NCI-H2171 treated with DMSO at 0.1 percent for 48 hours (cell line): ENCODE results near the gene ARSH.
A peak's percentile ranks its signal among the peaks of the same experiment; 100 is the strongest.
"Not testable (repeated sequence)": the region's sequence is repeated elsewhere in the genome, so short reads cannot be mapped to it uniquely, and the experiment has no call there.

Experiments
- DNase-seq: peaks from one replicate; lab custom pipeline; 2025; lab: John Stamatoyannopoulos, UW

ARSH gene, protein sequence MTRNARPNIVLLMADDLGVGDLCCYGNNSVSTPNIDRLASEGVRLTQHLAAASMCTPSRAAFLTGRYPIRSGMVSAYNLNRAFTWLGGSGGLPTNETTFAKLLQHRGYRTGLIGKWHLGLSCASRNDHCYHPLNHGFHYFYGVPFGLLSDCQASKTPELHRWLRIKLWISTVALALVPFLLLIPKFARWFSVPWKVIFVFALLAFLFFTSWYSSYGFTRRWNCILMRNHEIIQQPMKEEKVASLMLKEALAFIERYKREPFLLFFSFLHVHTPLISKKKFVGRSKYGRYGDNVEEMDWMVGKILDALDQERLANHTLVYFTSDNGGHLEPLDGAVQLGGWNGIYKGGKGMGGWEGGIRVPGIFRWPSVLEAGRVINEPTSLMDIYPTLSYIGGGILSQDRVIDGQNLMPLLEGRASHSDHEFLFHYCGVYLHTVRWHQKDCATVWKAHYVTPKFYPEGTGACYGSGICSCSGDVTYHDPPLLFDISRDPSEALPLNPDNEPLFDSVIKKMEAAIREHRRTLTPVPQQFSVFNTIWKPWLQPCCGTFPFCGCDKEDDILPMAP

GRCh38 chrX:3006495-3006894, at the start of gene ARSH:
ARSH (plus strand) TSS chrX:3006546; CDS start chrX:3006613, 67 bp downstream.
- DNase-seq: no peak

DNA sequence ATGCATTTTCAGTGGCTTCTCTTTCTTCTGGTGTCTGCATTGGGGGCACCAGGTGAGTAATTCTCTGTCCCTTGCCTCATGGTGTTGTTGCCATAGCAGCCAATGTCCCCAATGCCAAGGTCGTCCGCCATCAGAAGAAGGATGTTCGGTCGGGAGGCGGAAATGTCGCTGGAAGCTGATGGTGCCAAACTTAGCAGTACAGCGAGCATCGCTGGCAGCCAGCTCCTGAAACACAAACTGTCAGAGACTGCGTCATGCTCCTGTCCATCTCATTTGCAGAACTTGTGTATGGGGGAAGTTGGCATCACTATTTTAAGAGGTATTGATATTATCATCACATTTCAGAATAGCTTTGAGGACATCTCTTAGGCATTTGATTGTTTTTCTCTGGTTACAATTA, 48.1 kb upstream of the ARSH start:
- DNase-seq: no peak

- DNase-seq: no peak
These were observed 45.4 kb upstream of the ARSH start for GRCh38 chrX:2960861-2961515.

- no peak for DNase-seq
These were observed 44.0 kb upstream of the ARSH start for GRCh38 chrX:2962381-2962780.

DNA sequence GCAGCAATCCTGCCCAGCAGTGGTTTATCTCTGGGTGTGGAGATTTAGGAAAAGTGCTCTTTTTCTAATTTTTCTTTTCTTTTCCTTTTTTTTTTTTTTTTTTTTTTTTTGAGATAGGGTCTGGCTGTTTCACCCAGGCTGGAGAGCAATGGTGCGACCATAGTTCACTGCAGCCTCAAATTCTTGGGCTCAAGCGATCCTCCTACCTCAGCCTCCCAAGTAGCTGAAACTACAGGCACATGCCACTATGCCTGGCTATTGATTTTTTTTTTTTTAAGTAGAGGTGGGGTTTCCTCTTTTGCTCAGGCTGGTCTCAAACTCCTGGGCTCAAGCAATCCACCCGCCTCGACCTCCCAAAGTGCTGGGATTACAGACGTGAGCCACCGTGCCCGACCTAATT, 42.9 kb upstream of the ARSH start:
- DNase-seq: not testable (repeated sequence)

- DNase-seq: not testable (repeated sequence)
These were observed 42.2 kb upstream of the ARSH start for GRCh38 chrX:2963992-2964794.

- no peak for DNase-seq
These were observed 40.4 kb upstream of the ARSH start for GRCh38 chrX:2965965-2966364.

DNA sequence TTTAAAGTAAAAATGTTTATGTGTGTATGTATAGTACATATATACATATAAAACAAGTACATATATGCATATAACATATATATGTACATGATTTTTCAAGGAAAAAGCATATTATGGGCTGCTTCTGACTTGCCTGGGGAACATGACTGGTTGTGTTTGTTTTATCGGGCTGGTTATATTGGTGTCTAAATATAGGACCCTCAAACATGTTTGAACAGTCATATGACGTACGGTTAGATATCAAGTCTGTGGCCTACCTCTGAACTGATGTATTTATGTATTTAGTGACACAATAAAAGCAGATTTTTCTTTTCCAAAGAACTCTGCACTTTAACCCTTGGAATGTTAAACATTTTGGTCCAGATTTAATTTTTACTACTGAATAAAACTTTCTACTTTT, 39.3 kb upstream of the ARSH start:
- no peak for DNase-seq

- DNase-seq: no peak
These were observed 38.8 kb upstream of the ARSH start for GRCh38 chrX:2967584-2967983.

DNA sequence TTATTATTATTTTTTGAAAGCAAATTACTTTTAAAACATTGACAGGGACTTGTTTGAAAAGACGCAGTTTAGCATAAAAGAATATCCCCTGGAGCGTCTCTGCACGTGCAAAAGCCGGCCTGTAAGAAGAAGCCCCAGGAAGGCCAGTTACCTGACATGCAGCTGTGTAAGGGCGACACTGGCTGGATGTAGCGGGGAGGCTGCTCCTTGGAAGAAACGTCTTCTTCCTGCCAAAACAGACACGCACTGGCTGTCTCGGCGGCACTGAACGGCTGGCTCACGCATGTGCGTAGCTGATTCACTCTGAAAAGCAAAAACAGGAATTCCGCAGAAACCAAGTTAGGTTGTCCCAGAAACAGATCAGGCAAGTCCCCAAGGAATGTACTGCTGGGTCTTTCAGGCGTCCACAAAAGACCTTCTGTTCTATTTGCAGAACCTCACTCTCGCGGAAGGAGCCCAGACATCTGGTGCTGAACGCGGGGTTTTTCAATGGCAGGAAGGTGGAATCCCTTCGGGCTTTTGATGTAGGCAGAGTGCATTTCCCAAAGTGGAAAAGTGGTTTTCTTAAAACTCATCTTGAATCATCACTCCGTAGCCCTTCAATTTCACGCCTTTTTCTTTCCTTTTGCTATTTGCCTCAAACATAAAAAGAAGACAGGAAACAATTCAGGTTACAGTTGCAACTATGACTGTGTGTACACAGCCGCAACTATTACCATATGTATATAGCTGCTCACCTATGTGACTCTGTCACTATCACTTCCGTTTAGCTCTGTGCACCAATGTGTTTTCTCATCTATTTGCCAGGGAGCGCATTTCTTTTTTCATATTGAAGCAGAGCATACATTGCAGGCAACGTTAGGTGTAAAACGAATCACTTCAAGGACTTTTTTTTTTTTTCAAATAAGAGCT, 38.1 kb upstream of the ARSH start:
- DNase-seq: no peak

DNA sequence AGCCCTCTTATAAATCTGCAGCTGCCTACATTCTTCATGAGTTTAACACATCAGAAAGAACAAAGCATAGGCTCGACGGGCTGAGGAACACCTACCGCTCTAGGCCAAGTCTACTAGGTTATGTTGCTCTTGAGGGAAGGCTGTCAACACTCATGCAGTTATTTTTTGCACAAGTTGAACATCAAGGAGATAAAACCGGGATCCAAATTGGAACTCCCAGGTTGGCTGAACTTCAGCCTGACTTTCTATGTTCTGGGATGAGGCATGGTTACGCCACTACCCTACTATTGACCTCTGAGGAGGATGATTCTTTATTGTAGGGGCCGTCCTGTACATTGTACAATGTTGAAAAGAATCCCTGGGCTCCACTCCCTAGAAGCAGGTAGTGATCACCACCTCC, 37.3 kb upstream of the ARSH start:
- DNase-seq: no peak

- DNase-seq: no peak
These were observed 34.0 kb upstream of the ARSH start for GRCh38 chrX:2972391-2972790.

DNA sequence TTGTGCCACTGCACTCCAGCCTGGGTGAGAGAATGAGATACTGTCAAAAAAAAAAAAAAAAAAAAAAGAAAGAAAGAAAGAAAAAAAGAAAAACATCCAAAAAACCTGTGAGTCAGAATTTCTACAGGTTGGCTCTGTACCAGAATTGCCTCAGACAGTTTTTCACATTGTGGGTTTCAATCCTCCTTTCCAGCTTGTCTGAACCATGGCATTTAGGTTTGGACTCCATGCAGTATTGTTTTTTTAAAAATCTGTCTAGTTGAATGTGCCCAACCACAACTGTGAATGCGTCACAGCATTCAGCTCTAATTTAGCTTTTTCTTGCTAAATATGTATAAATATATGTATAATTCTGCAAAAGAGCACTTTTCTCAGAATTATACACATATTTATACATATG, 31.4 kb upstream of the ARSH start:
- DNase-seq: no peak

DNA sequence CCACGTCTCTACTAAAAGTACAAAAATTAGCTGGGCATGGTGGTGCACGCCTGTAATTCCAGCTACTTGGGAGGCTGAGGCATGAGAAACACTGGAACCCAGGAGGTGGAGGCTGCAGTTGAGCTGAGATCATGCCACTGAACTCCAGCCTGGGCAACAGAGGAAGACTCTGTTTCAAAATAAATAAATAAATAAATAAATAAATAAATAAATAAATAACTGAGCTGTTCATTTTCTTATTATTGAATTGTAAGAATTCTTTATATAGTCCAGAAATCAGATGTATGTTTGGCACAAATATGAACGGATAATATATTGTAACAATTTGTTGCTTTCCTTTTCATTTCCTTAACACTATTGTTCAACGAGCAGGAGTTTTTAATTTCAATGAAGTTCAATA, 27.7 kb upstream of the ARSH start:
- DNase-seq: not testable (repeated sequence)

DNA sequence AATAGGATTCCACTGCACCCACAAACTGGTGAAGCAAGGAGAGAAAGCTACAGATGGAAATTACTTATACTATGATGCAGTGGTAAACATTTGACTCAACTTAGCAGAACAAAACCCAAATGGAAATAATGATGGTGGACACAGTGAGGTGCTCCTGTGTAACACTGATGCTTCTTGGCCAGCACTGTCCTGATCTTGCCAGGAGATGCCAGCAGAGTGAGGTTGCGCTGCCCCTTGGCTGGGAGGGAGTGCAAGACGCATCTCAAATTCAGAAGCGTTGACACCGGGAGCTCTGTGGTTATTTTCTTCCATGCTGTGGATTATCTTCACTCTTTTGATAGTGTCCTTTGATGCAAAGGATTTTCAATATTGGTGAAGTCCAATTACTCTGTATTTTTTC, 22.0 kb upstream of the ARSH start:
- DNase-seq: no peak

DNA sequence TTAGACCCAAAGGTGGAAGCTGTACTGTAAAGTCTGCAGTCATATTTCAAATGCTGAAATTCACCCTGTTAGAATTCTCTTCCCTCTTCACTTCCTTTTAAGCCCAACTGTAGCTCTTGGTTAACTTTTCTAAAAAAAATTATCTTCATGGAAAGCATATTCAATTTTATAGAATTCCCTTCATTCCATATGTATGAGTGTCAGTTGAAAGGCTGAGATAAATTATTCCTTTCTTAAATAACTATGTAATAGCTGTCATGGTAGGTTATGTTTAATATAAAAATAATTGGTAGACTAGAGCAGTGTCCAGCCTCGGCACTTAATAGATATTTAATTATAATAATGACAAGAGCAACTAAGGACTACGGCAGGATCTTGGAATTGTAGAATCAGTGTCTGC, 16.8 kb upstream of the ARSH start:
- DNase-seq: no peak

GRCh38 chrX:3010532-3010931, 4.2 kb downstream of the ARSH start:
- no peak for DNase-seq

GRCh38 chrX:3017492-3017891, 11.1 kb downstream of the ARSH start:
- DNase-seq: no peak

DNA sequence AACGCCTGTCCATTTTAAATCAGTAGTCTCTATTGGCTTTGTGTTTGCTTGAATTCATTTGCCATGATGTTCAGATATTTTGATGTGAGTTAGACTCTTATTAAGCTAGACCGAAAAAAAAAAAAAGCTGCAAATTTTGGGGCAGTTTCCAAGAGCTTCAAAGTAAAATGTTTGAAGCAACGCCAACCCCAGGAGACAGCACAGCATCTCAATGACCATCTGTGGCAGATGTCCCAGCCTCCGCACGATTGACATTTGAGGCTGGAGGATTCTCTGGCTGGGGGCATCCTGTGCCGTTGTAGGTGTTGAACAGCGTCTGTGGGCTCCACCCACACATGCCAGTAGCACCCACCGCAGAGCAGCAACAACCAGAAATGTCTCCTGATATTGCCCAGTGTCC, 17.8 kb downstream of the ARSH start:
- DNase-seq: no peak

DNA sequence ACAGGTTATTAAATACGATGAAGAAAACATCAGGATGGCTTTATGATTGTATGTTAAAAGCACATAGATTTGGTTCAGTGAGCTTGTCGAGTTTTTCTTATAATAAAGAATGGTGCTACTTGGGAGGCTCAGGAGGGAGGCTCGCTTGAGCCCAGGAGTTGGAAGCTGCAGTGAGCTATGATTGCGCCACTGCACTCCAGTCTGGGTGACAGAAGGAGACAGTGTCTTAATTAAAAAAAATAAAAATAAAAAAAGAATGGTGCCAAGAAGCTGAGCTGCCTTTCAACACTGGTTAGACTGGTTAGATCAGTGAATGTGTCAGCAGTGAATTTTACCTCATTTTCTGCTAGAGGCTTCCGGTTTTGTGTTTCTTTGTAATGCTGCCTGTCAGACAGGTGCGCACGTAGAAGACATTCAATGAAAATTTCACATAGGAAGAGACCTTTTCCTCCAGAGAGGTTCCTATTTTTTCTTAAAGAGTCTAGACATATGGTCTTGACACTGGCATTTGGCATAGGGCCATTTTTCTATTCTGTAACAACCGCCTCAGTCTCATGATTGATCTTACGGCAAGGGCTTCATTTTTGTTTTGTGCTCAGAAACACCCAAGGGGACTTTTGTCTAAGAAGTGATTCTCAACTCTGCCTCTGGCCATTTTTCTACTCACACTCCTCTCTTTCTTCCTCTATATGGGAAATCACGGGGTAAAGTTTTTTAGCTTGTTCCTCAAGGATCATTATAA, 19.9 kb downstream of the ARSH start:
- DNase-seq: peak; percentile 19

DNA sequence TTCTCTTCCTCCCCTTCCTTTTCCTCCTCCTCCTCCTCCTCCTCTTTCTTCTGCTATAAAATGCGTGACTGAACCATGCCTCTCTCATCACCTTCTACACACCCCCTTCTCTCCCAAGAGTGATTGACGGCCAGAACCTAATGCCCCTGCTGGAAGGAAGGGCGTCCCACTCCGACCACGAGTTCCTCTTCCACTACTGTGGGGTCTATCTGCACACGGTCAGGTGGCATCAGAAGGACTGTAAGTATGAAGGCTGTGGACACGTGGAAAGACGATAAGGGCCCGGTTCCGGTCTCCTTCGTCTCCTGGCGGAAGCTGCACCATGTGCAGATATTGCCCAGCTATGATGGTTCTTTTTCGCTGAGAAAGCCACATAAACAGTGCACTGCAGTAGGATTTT, 22.8 kb downstream of the ARSH start:
- no peak for DNase-seq
